SU-DHL-6 (cell line): ENCODE data around the gene IL7R.

Experiments
- H2AFZ ChIP-seq: fragments of 200-600 bp; sonication (generic); 2 replicates; pipeline ENCODE4 v1.6.1; 2014; ENCODE audit warnings: low read depth, mild to moderate bottlenecking, moderate library complexity, mixed read lengths, antibody characterized with exemption, low read length; ENCODE audit not compliant: severe bottlenecking
- H3F3A ChIP-seq: fragments of 200-600 bp; shearing (Covaris generic); 2 replicates; pipeline ENCODE4 v1.6.0; 2016; ENCODE audit warnings: antibody characterized with exemption, mild to moderate bottlenecking; ENCODE audit not compliant: insufficient read depth
- H3K27ac ChIP-seq: fragments of 200-600 bp; sonication (generic); 2 replicates; pipeline ENCODE4 v1.5.1; 2016; ENCODE audit warnings: low read depth, mild to moderate bottlenecking, low read length, moderate library complexity, mixed read lengths
- H3K27me3 ChIP-seq: fragments of 200-600 bp; sonication (generic), shearing (Covaris generic); 2 replicates; pipeline ENCODE4 v1.6.0; 2014; ENCODE audit warnings: mild to moderate bottlenecking, low read length
- H3K36me3 ChIP-seq: fragments of 200-600 bp; sonication (generic); 2 replicates; pipeline ENCODE4 v1.6.1; 2014; ENCODE audit warnings: mild to moderate bottlenecking, low read length, mixed read lengths
- H3K4me2 ChIP-seq: fragments of 300-600, 200-600 bp; shearing (Covaris generic), sonication (generic); 2 replicates; pipeline ENCODE4 v1.6.0; 2014; ENCODE audit warnings: low read length, low read depth, mild to moderate bottlenecking; ENCODE audit not compliant: poor library complexity, severe bottlenecking
- H3K4me3 ChIP-seq: fragments of 200-600 bp; sonication (generic); 2 replicates; pipeline ENCODE4 v1.5.1; 2014; ENCODE audit warnings: antibody characterized with exemption, low read length, mild to moderate bottlenecking, mixed read lengths; ENCODE audit not compliant: insufficient read depth, poor library complexity, severe bottlenecking
- H3K79me2 ChIP-seq: fragments of 200-600 bp; sonication (generic); 2 replicates; pipeline ENCODE4 v1.6.1; 2014; ENCODE audit warnings: mild to moderate bottlenecking, low read length, moderate library complexity; ENCODE audit not compliant: insufficient read depth
- H3K9ac ChIP-seq: fragments of 200-600 bp; sonication (generic); 2 replicates; pipeline ENCODE4 v1.7.0; 2014; ENCODE audit warnings: mild to moderate bottlenecking, low read length
- H3K9me2 ChIP-seq: fragments of 200-600 bp; sonication (generic); replicated peaks from 2 replicates; pipeline ENCODE4 v1.6.1; 2014; ENCODE audit warnings: low read length; ENCODE audit not compliant: insufficient read depth
- H3K9me3 ChIP-seq: fragments of 200-600 bp; sonication (generic); 2 replicates; pipeline ENCODE4 v1.6.1; 2014; ENCODE audit warnings: low read length, mixed read lengths; ENCODE audit not compliant: insufficient read depth
- H4K20me1 ChIP-seq: fragments of 200-600 bp; sonication (generic); 2 replicates; pipeline ENCODE4 v1.6.1; 2014; ENCODE audit warnings: low read depth, mild to moderate bottlenecking, antibody characterized with exemption, low read length, moderate library complexity, mixed read lengths
- EZH2phosphoT487 ChIP-seq: fragments of 200-600 bp; sonication (generic), shearing (Covaris generic); conservative IDR thresholded peaks from 2 replicates; pipeline ENCODE4 v1.6.1; 2018; ENCODE audit warnings: mild to moderate bottlenecking, antibody characterized with exemption, low read length, moderate library complexity, mixed read lengths
- TF ChIP-seq, protein P1 (sequence below): fragments of 200-600 bp; sonication (generic); IDR thresholded peaks from one replicate; pipeline ENCODE4 v1.5.1; 2017; ENCODE audit warnings: antibody characterized with exemption, mild to moderate bottlenecking, low read length, moderate library complexity; ENCODE audit not compliant: insufficient read depth, poor library complexity, severe bottlenecking

The IL7R gene

DNA sequence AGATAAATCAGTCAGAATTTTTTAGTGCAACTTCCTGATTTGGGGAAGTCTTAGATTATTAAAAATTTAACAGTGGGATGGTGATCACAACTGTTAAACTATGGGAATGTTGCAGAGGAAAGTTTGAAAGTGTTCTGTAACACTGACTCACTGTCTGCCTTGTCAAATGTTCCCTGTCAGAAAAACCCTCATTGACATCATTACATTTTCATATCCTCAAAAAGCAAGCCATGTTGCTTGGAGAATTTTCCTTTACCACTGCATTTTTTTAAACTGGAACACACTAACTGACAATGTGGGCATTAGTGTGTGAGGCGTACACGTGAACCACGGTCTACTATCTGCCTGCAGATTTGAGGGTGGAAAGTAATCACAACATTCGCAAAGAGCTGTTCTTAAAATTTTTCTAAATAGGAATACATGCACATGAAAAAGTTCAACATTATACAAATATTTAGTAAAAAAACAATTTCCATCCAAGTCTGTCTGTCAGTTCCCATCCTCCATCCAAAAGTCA, 28.6 kb upstream of the IL7R start:
- no peaks in the 10 kb centered on the region for H3K9me2 ChIP-seq
- H3F3A ChIP-seq: no peaks in the 10 kb centered on the region
- H3K27me3 ChIP-seq: no peaks in the 10 kb centered on the region
- H3K4me2 ChIP-seq: no peak overlapping the region
- no peak overlapping the region for H3K4me3 ChIP-seq
- no peak overlapping the region for H3K9ac ChIP-seq
- H2AFZ ChIP-seq: no peak overlapping the region
- TF ChIP-seq, protein P1, sequence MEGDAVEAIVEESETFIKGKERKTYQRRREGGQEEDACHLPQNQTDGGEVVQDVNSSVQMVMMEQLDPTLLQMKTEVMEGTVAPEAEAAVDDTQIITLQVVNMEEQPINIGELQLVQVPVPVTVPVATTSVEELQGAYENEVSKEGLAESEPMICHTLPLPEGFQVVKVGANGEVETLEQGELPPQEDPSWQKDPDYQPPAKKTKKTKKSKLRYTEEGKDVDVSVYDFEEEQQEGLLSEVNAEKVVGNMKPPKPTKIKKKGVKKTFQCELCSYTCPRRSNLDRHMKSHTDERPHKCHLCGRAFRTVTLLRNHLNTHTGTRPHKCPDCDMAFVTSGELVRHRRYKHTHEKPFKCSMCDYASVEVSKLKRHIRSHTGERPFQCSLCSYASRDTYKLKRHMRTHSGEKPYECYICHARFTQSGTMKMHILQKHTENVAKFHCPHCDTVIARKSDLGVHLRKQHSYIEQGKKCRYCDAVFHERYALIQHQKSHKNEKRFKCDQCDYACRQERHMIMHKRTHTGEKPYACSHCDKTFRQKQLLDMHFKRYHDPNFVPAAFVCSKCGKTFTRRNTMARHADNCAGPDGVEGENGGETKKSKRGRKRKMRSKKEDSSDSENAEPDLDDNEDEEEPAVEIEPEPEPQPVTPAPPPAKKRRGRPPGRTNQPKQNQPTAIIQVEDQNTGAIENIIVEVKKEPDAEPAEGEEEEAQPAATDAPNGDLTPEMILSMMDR: no peak
- no peak for TF ChIP-seq EZH2phosphoT487
- no peaks in the 10 kb centered on the region for H4K20me1 ChIP-seq
- no peak overlapping the region for H3K27ac ChIP-seq
- H3K36me3 ChIP-seq: no peaks in the 10 kb centered on the region
- H3K79me2 ChIP-seq: no peaks in the 10 kb centered on the region
- H3K9me3 ChIP-seq: no peaks in the 10 kb centered on the region

DNA sequence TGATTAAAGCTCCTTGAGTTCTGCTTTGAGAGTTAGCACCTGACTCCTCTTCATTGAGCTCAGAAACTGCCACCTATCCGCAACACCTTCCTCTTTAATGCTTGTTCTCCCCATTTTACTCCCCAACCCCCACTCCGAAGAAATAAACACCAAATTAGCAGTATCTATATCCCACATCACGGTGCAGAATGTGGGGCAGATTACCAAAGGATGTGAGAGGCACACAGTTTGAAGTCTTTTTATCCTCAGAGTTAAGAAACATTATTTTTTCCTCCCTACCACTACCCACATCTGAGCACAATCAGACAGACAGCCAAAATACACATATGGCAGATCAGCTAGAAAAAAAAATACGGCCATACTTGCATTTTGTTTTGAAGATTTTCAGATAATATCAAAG, 26.1 kb upstream of the IL7R start:
- TF ChIP-seq EZH2phosphoT487: no peak
- TF ChIP-seq, protein P1: no peak
- H3K27me3 ChIP-seq: no peaks in the 10 kb centered on the region
- H3F3A ChIP-seq: no peaks in the 10 kb centered on the region
- H3K9me3 ChIP-seq: no peaks in the 10 kb centered on the region
- no peak overlapping the region for H2AFZ ChIP-seq
- H3K27ac ChIP-seq: no peak overlapping the region
- no peak overlapping the region for H3K4me2 ChIP-seq
- H4K20me1 ChIP-seq: no peaks in the 10 kb centered on the region
- no peaks in the 10 kb centered on the region for H3K9me2 ChIP-seq
- no peak overlapping the region for H3K4me3 ChIP-seq
- no peak overlapping the region for H3K9ac ChIP-seq
- no peaks in the 10 kb centered on the region for H3K36me3 ChIP-seq
- no peaks in the 10 kb centered on the region for H3K79me2 ChIP-seq

DNA sequence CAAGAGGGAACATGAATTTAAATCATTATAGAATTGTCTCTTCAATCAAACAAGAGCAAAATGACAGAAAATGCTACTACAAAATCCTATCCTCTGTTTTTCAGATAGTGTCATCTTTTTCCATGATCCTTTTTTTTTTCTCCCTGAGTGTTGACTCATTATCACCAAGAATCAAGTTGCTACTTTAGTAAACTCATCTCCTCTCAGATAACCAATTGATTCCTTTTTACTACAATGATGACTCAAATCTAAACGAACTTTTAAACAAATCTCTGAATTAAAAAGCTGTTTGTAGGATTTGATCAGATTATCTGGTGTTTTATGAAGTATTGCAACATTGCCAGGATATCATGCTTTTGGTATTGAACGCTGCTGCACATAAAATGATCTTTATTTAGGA, 23.9 kb upstream of the IL7R start:
- Histone ChIP-seq H3K9ac (no peak overlapping the region), H3K9me3 (no peaks in the 10 kb centered on the region), H3F3A (no peaks in the 10 kb centered on the region), H3K27me3 (no peaks in the 10 kb centered on the region), H4K20me1 (no peaks in the 10 kb centered on the region), H3K4me3 (no peak overlapping the region), H3K36me3 (no peaks in the 10 kb centered on the region), H3K79me2 (no peaks in the 10 kb centered on the region), H2AFZ (no peak overlapping the region), H3K9me2 (no peaks in the 10 kb centered on the region), H3K4me2 (no peak overlapping the region), H3K27ac (no peak overlapping the region)
- TF ChIP-seq, protein P1: no peak
- no peak for TF ChIP-seq EZH2phosphoT487
